Astrocyte (in vitro differentiated cells and primary cell): ENCODE measurements around the gene MS4A1. TPM values are rescaled to one million over a fixed set of nuclear protein-coding genes. Genes with fewer than 3 reads are reported as not detected.

Source experiments
- DNase-seq: peaks from one replicate; pipeline ENCODE4 v3.0.0-alpha.2; 2010; ENCODE audit warnings: low read depth
- FAIRE-seq: peaks from 2 replicates; lab custom pipeline; 2011; peaks lifted over from hg19 to GRCh38; lab: Jason Lieb, UNC
- H2AFZ ChIP-seq: 2 replicates; pipeline ENCODE4 v1.6.0; 2012; ENCODE audit warnings: low read depth, low read length, inconsistent platforms
- H3K27ac ChIP-seq: 2 replicates; pipeline ENCODE4 v1.5.1; 2011; ENCODE audit warnings: low read depth, low read length, inconsistent platforms
- H3K27me3 ChIP-seq: 2 replicates; pipeline ENCODE4 v1.6.0; 2011; ENCODE audit warnings: low read length, inconsistent platforms; ENCODE audit not compliant: insufficient read depth
- H3K36me3 ChIP-seq: 2 replicates; pipeline ENCODE4 v1.5.1; 2011; ENCODE audit warnings: low read length, inconsistent platforms; ENCODE audit not compliant: insufficient read depth
- H3K4me1 ChIP-seq: 2 replicates; pipeline ENCODE4 v1.5.1; 2011; ENCODE audit warnings: low read length, inconsistent platforms; ENCODE audit not compliant: insufficient read depth
- H3K4me2 ChIP-seq: 2 replicates; pipeline ENCODE4 v1.6.0; 2012; ENCODE audit warnings: low read length, inconsistent platforms
- H3K4me3 ChIP-seq: 2 replicates; pipeline ENCODE4 v1.5.1; 2011; ENCODE audit warnings: low read depth, mild to moderate bottlenecking, low read length, inconsistent platforms; ENCODE audit not compliant: insufficient read depth
- H3K79me2 ChIP-seq: 2 replicates; pipeline ENCODE4 v1.6.0; 2012; ENCODE audit warnings: mild to moderate bottlenecking, low read length, inconsistent platforms; ENCODE audit not compliant: insufficient read depth
- H3K9ac ChIP-seq: 2 replicates; pipeline ENCODE4 v1.6.0; 2012; ENCODE audit warnings: mild to moderate bottlenecking, low read length, inconsistent platforms
- H3K9me3 ChIP-seq: 2 replicates; pipeline ENCODE4 v1.5.1; 2012; ENCODE audit warnings: low read depth, mild to moderate bottlenecking, low read length, inconsistent platforms; ENCODE audit not compliant: insufficient read depth
- H4K20me1 ChIP-seq: 2 replicates; pipeline ENCODE4 v1.6.0; 2012; ENCODE audit warnings: low read length, inconsistent platforms; ENCODE audit not compliant: insufficient read depth
- H3K27ac Mint-ChIP-seq: one replicate; pipeline ENCODE4 v1.8.0; 2021; ENCODE audit warnings: mild to moderate bottlenecking, mixed read lengths; ENCODE audit not compliant: unreplicated experiment
- H3K27me3 Mint-ChIP-seq: one replicate; pipeline ENCODE4 v1.8.0; 2021; ENCODE audit warnings: low read depth, mixed read lengths; ENCODE audit not compliant: unreplicated experiment
- H3K36me3 Mint-ChIP-seq: one replicate; pipeline ENCODE4 v1.8.0; 2021; ENCODE audit warnings: low read depth, mixed read lengths; ENCODE audit not compliant: unreplicated experiment
- H3K4me1 Mint-ChIP-seq: one replicate; pipeline ENCODE4 v1.8.0; 2021; ENCODE audit warnings: low read depth, mixed read lengths; ENCODE audit not compliant: unreplicated experiment
- H3K4me3 Mint-ChIP-seq: one replicate; pipeline ENCODE4 v1.8.0; 2021; ENCODE audit warnings: mild to moderate bottlenecking, moderate library complexity, mixed read lengths; ENCODE audit not compliant: unreplicated experiment
- H3K9me3 Mint-ChIP-seq: one replicate; pipeline ENCODE4 v1.8.0; 2021; ENCODE audit warnings: mild to moderate bottlenecking, mixed read lengths; ENCODE audit not compliant: unreplicated experiment
- EZH2 ChIP-seq: IDR thresholded peaks from 2 replicates; pipeline ENCODE4 v1.6.1; 2012; ENCODE audit warnings: mild to moderate bottlenecking, low read length, inconsistent platforms; ENCODE audit not compliant: insufficient read depth
- total RNA-seq: library from RNA; stranded (reverse); gene quantifications from 2 replicates; pipeline ENCODE4 v1.2.1, GENCODE V29; 2021
- TF ChIP-seq, protein P1 (sequence below): IDR thresholded peaks from 2 replicates; pipeline ENCODE4 v1.5.1; 2011; ENCODE audit warnings: low read depth, mild to moderate bottlenecking, inconsistent platforms, low read length, moderate library complexity; ENCODE audit not compliant: insufficient read depth

The MS4A1 gene
- total RNA-seq, 1 donor from 2014 or later = not detected

DNA sequence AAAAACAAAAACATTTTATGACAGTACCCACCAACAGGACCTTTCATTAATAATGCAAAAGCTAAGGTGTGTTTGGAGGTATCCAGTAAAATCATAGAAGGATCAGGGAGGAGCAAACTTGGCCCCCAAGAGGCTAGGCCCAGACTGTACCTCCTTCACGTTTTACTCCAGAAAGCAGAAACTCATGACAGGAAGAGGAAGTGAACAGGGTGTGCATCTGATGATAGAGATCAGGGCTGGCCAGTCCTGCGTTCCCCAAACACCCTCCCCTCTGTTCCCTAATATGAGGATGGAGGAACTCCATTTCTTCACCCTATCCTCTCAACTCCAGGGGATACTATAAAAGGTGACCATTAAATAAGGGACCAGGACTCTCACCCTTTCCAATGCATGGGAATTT, 26.7 kb downstream of the MS4A1 start:
- no peaks in the 10 kb centered on the region for H3K36me3 ChIP-seq
- no peak overlapping the region for H3K9ac ChIP-seq
- no peak overlapping the region for H3K27ac ChIP-seq
- H3K4me3 ChIP-seq = no peak overlapping the region
- Mint-ChIP-seq H3K4me1 (no peaks in the 10 kb centered on the region), H3K27me3 (no peaks in the 10 kb centered on the region), H3K9me3 (no peaks in the 10 kb centered on the region), H3K27ac (no peak overlapping the region), H3K4me3 (no peak overlapping the region), H3K36me3 (no peaks in the 10 kb centered on the region)
- no peaks in the 10 kb centered on the region for H4K20me1 ChIP-seq
- H3K9me3 ChIP-seq = no peaks in the 10 kb centered on the region
- no peaks in the 10 kb centered on the region for H3K27me3 ChIP-seq
- DNase-seq (no peak), FAIRE-seq (no peak)
- no peak for TF ChIP-seq EZH2
- TF ChIP-seq, protein P1, sequence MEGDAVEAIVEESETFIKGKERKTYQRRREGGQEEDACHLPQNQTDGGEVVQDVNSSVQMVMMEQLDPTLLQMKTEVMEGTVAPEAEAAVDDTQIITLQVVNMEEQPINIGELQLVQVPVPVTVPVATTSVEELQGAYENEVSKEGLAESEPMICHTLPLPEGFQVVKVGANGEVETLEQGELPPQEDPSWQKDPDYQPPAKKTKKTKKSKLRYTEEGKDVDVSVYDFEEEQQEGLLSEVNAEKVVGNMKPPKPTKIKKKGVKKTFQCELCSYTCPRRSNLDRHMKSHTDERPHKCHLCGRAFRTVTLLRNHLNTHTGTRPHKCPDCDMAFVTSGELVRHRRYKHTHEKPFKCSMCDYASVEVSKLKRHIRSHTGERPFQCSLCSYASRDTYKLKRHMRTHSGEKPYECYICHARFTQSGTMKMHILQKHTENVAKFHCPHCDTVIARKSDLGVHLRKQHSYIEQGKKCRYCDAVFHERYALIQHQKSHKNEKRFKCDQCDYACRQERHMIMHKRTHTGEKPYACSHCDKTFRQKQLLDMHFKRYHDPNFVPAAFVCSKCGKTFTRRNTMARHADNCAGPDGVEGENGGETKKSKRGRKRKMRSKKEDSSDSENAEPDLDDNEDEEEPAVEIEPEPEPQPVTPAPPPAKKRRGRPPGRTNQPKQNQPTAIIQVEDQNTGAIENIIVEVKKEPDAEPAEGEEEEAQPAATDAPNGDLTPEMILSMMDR = no peak
- no peaks in the 10 kb centered on the region for H3K4me1 ChIP-seq
- H2AFZ ChIP-seq = no peak overlapping the region
- no peaks in the 10 kb centered on the region for H3K79me2 ChIP-seq
- no peak overlapping the region for H3K4me2 ChIP-seq

DNA sequence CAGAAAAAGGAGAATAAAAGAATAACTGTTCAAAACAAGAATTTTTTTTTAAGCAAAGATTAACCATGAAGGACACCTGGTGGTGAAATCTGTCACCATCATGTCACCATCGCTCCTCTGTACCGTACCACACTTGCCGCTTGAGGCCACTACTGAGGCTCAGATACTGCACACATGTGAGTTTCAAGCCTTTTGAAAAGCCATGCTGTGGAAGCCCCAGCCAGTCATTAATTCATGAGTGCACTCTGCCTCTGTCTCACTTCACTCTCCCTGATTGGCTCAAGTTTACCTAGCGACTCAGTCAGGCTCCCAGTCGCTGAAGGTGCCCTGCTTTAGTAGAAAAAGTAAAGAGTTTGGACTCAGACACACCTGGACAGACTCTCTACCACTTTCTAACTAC, 30.3 kb downstream of the MS4A1 start:
- H3K9me3 ChIP-seq = no peaks in the 10 kb centered on the region
- no peak overlapping the region for H3K27ac Mint-ChIP-seq
- no peak overlapping the region for H3K4me3 Mint-ChIP-seq
- FAIRE-seq = no peak
- no peaks in the 10 kb centered on the region for H3K4me1 Mint-ChIP-seq
- no peaks in the 10 kb centered on the region for H3K4me1 ChIP-seq
- H4K20me1 ChIP-seq = no peaks in the 10 kb centered on the region
- no peaks in the 10 kb centered on the region for H3K27me3 ChIP-seq
- H2AFZ ChIP-seq = no peak overlapping the region
- no peak for DNase-seq
- no peak overlapping the region for H3K27ac ChIP-seq
- H3K79me2 ChIP-seq = no peaks in the 10 kb centered on the region
- H3K9ac ChIP-seq = no peak overlapping the region
- H3K27me3 Mint-ChIP-seq = no peaks in the 10 kb centered on the region
- no peak overlapping the region for H3K4me3 ChIP-seq
- no peaks in the 10 kb centered on the region for H3K36me3 ChIP-seq
- H3K4me2 ChIP-seq = no peak overlapping the region
- no peak for TF ChIP-seq EZH2
- TF ChIP-seq, protein P1 = no peak
- H3K36me3 Mint-ChIP-seq = no peaks in the 10 kb centered on the region
- H3K9me3 Mint-ChIP-seq = no peaks in the 10 kb centered on the region

DNA sequence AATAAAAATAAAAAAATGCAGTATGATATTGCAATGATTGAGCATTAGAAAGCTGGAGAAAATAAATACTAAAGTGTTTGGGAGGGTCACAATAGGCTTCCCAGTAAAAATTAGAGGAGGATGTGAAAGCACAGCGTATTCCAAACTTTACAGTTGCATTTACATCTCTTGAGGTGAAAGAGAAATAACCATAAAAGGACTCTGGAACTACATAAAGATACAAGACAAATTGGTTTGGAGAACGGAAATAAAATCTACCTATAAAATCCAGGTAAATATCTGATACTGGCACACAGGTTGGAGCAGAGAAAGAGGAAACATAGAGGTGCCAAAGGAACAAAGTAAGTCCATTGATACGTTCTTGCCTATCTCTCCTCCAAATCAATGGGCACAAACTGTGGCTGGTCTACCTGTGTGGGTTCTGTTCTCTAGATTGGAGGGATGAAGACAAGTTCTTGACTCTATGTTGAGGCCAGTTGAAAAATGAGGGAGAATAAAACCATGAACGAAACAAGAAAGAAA, 36.9 kb downstream of the MS4A1 start, which contains the start of gene MS4A12:
MS4A12 (plus strand) TSS at position 291 of the 522 bp plus-strand sequence. CDS start 4,541 bp downstream, outside the sequence.
- Histone ChIP-seq H3K4me2 (no peak within 1 kb of the TSS), H3K27ac (no peak within 1 kb of the TSS), H3K9me3 (peaks cover 3% of the 10 kb centered on the region), H3K27me3 (no peaks in the 10 kb centered on the region), H3K36me3 (no peaks in the 10 kb centered on the region), H4K20me1 (no peaks in the 10 kb centered on the region), H3K4me1 (no peaks in the 10 kb centered on the region), H2AFZ (no peak within 1 kb of the TSS), H3K4me3 (no peak within 1 kb of the TSS), H3K79me2 (no peaks in the 10 kb centered on the region), H3K9ac (no peak within 1 kb of the TSS)
- no peak within 1 kb of the TSS for H3K4me3 Mint-ChIP-seq
- H3K27ac Mint-ChIP-seq = no peak within 1 kb of the TSS
- TF ChIP-seq, protein P1 = no peak
- no peak for TF ChIP-seq EZH2
- no peaks in the 10 kb centered on the region for H3K9me3 Mint-ChIP-seq
- no peaks in the 10 kb centered on the region for H3K4me1 Mint-ChIP-seq
- no peaks in the 10 kb centered on the region for H3K27me3 Mint-ChIP-seq
- FAIRE-seq (no peak), DNase-seq (no peak)
- H3K36me3 Mint-ChIP-seq = no peaks in the 10 kb centered on the region
